NCI-H146 treated with DMSO at 0.1 percent for 48 hours (cell line): ENCODE data around the gene CCN6.
"Not testable (repeated sequence)": the region's sequence is repeated elsewhere in the genome, so short reads cannot be mapped to it uniquely, and the experiment has no call there.

ENCODE experiments used
- DNase-seq: peaks from one replicate; lab custom pipeline; 2025; ENCODE audit not compliant: unreplicated experiment; lab: John Stamatoyannopoulos, UW

CCN6 gene

DNA sequence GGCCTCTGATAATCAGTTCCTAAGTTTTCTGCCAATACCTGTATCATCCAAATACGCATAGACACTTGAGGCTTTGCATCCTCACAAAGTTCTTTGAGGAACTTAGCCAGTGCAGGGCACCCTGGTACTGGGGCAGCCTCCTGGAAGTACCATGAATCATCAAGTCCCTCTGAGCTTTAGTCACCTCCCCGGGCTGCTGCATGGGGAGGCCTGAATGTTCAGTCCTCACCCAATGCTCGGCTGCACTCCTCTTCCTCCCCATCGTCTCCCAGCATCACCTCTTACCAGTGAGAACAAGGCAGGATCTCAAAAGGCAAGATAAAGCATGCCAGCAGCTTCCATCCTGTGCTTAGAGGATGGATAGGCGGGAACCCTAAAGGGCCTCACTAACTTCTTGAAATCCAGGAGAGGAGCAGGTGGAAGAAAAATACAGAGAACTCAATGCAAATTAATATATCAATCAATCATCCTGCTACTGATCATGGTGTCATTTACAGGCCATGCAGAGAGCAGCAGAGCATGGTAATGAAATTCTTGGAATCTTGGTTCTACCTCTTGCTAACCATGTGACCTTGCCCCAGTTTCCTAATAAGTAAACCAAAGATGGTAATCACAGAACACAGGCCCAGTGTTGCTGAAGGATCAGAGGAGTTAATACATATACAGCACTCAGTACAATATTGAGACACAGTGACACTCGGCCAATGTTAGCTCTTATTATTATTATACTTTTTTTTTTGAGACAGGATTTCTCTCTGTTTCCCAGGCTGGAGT, 4.7 kb upstream of the CCN6 start:
- no peak for DNase-seq

DNA sequence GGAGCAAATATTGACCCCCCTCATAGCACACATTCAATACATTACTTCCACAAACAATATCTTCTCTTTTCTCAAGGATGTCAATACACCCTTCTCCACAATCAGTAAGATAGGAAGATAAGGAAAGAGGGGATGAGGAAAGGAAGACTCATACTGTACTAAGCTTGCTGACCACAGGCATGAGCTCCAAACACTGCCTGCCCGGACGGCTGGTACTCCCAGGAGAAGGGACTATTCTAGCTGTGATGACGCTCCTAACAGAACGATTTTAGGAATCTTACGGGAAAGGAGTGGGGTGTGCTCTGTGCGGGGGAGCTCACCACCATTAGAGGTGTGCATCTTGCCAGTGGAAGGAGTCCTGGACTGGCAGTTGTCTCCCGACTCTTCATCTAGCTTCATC, 3.9 kb upstream of the CCN6 start:
- no peak for DNase-seq

DNA sequence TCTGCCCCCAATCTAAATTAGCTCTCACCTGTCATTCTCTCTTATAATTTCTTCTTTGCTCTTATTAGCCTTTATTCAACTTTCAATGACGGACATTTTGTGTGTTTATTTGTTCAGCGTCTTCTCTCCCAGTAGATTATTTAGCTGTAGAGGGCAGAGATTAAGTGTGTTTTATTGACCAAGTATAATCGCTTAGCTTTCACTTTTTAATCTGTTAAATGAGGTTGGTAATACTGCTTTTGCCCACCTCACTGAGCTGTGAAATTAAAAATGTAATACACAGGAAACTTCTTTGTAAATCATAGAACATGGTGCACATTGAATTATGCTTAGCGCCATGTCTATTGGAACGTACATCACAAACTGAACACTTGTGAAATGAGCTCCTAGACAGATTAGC, 3.5 kb upstream of the CCN6 start:
- DNase-seq = no peak

DNA sequence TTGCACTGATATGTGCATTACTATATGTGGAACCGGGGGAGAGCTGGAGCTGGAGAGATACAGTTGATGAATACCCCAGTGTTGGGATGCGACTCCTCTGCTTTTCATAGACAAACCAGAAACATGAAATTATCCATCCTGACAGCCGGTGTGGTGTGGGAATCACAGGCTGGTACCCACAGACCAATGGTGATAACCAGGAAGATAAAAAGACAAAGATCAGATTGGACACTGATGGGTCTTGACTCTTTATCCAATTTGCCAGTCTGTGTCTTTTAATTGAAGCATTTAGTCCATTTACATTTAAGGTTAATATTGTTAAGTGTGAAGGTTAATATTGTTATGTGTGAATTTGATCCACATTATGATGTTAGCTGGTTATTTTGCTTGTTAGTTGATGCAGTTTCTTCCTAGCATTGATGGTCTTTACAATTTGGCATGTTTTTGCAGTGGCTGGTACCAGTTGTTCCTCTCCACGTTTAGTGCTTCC, 2.6 kb upstream of the CCN6 start:
- DNase-seq = not testable (repeated sequence)

DNA sequence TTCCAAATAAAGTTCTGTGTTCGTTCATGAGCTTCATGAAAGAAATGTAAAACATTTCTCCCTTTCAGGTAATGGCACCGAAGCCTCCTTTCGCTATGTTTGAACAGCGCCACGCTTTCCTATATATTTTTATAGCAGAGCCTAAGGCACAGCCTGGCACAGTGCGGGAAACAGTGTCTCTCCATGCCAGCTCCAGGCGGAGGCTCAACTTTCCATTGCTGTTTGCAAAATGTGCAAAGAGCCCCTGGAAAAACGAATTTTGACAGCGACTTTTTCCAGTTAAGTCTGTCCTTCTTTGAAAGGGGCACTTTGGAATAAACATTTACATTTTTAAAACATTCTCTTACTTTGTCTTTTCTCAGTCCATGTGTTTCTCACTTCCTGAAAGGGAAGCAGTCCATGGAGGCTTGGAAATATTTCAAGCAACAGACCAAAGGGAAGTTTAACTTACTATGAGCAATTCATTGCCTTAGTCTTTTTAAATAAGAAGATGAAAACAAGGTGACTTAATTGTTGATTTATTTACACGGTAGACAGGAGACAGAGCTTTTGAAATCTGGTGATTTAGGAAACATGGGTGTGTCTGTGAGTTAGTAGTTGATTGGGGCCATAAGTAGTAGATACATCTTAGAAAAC, 769 bp downstream of the CCN6 start:
- no peak for DNase-seq

GRCh38 chr6:112058243-112059032, 4.5 kb downstream of the CCN6 start:
- no peak for DNase-seq

DNA sequence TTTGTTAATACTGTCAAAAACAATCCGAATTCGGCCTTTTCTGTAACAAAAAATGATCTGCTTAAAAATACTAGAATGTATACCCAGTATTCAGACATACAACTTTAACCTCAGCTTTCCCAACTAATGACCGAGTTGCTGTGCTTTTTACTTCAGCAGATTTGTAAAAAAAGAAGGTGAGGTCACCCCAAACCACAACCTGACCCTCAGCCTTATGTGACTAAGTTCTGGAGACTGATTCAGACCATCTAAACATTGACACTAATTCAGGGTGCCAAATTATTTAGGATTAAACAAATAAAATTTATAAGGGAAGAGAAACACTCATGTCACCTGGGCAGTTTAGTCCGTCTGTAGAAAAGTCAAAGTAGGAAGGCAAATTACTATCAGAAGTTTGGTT, 7.7 kb downstream of the CCN6 start:
- DNase-seq = no peak

- no peak for DNase-seq
These were observed 9.1 kb downstream of the CCN6 start for GRCh38 chr6:112062966-112063365.

GRCh38 chr6:112065426-112065986, 11.6 kb downstream of the CCN6 start:
- no peak for DNase-seq

DNA sequence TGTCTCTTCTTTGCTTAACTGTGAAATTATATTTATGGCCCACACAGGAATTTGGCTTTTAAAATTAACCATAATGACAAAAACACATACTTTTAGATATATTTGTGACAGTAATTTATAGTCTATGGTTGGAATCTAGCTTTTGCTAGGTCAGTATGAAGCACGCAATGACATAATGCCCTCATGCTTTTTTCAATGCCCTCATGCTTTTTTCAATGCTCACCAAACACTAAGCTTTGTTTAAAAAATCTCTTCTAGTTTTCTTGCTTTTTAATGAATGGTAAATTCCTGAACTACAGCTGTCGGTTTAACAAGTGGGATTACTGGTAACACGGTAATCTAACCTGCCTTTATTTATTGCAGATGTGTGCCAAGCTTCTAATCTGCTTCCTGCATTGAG, 12.7 kb downstream of the CCN6 start:
- DNase-seq = no peak

DNA sequence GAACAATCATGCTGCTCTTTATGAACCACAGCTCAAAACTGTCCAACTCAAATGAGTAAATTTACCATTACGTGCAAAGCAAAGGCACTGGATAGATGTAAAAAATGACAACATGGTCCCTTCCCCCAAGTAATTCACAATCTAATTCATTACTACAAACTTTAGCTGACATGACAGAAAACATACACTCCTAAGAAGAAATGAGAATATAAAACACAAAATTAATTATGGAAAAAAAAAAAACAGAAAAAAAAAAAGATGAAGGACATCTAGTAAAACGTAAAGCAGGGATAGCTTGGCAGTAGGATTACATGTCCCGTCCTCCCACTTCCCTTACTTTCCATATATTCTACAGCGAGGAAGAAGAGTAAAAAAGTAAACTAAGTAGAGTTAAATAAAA, 27.7 kb downstream of the CCN6 start:
- DNase-seq = no peak

- no peak for DNase-seq
These were observed 31.6 kb downstream of the CCN6 start for GRCh38 chr6:112085286-112086065.

GRCh38 chr6:112086744-112087135, 32.8 kb downstream of the CCN6 start:
- DNase-seq = peak; percentile 38

- DNase-seq = peak; percentile 92
These were observed 33.4 kb downstream of the CCN6 start, which contains the start of the genes FAM229B and TUBE1 for GRCh38 chr6:112087136-112087911. Gene FAM229B (plus strand): TSS chr6:112087591. CDS start chr6:112099284, 11,693 bp downstream. Gene TUBE1 (minus strand): TSS chr6:112087482. CDS start chr6:112087434, 48 bp downstream.

DNA sequence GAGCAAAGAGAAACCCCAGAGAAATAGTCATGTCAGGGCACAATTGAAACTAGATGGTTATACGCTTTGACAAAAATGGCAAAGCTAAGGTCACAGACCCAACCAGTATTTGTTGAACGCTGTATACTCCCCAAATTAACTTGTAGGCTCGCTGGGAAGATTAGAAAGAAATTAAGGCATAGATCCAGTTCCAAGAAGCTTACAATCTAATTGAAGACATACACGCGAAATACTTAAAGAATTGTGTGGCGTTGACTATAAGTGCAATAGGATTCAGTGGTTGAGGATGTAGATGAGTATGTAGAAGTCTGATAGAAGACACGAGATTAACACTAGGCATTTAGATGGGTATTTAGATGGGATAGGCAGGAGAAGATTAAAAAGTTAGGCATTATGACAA, 34.0 kb downstream of the CCN6 start:
- no peak for DNase-seq

- no peak for DNase-seq
These were observed 43.0 kb downstream of the CCN6 start for GRCh38 chr6:112096901-112097300.

DNA sequence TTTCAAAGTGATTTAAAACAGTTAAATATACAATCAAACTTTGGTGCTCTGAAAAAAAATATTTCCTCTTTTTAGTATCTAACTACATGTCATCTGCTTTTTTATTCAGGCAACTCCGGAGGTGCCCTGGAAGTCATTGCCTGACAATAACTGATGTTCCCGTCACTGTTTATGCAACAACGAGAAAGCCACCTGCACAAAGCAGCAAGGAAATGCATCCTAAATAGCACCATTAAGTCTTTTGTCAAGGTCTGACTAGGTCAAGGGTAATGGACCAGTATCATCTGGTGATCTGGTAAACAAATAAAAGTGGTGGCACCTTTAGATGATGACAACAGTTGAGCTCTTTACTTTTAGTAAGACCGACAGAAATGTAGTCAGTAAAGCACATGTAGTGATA, 46.7 kb downstream of the CCN6 start:
- peak; percentile 44 for DNase-seq

DNA sequence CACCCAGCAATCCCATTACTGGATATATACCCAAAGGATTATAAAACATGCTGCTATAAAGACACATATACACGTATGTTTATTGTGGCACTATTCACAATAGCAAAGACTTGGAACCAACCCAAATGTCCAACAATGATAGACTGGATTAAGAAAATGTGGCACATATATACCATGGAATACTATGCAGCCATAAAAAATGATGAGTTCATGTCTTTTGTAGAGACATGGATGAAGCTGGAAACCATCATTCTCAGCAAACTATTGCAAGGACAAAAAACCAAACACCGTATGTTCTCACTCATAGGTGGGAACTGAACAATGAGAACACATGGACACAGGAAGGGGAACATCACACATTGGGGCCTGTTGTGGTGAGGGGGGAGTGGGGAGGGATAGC, 52.1 kb downstream of the CCN6 start:
- DNase-seq = not testable (repeated sequence)

DNA sequence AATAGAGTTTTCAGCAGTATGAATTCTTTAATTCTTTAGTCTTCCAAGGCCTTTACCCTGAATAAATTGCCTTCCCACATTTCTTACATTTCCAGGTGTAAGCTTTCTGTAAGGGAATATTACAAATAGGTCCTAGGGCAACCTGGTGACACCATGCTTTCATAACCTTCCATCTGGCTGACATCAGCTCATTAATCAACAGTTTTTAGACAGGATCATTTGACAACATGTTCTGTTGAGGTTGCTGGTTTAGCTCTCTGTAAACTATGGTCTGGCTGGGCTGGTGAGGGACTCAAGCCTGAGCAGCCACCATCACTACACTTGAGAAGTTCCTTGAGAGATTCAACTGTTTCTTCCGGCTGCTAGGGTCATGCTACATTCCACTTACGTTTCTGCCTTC, 52.7 kb downstream of the CCN6 start:
- DNase-seq = no peak

DNA sequence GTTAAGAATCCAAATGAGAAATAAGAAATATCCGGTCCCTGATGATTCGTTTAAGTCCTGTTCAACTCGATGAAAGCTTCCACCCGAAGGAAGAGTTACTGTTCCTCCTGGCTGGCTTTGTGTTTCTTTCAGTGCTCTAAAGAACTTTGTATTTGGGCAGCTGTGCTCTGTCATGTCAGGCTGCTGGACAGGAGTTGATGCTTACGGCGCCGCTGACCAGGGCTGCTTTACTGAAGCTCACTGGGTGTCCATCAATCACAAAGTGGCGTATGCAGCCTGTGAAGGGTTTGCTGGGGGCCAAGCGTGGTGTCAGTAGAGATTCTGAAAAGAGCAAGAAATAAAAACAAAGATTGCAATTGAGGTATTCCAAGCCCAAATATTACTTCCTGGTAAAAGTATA, 55.4 kb downstream of the CCN6 start:
- DNase-seq = no peak
